Panc1 (cell line): Measurements from ENCODE around the gene USP32. TPM values are rescaled to one million over a fixed set of nuclear protein-coding genes. Genes with fewer than 3 reads are reported as not detected.

Experiments
- ATAC-seq: fragments of 200-7000 bp; cut with Tn5 transposase; 2 replicates; pipeline ENCODE4 v1.9.1; 2020; ENCODE audit warnings: mild to moderate bottlenecking, moderate library complexity
- BruUV-seq: library from RNA; stranded (reverse); fragments of 400-500 nt; replicated peaks from 2 replicates; lab custom pipeline; 2021; lab: Mats Ljungman, UMichigan
- CTCF ChIA-PET: fragments of 300-600 bp; sonication (Branson Sonifier 250); formaldehyde crosslinking; loops from one replicate; lab custom pipeline; 2022; ENCODE audit warnings: antibody characterized with exemption; lab: Charles Lee
- POLR2A ChIA-PET: fragments of 300-600 bp; sonication (Branson Sonifier 250); formaldehyde crosslinking; loops from one replicate; lab custom pipeline; 2022; ENCODE audit warnings: antibody characterized with exemption; lab: Charles Lee
- DNase-seq: peaks from one replicate; pipeline ENCODE4 v3.0.0-alpha.2; 2010; ENCODE audit warnings: low read depth, low spot score
- H3K27ac ChIP-seq: 2 replicates; pipeline ENCODE4 v1.5.1; 2011; ENCODE audit warnings: mild to moderate bottlenecking, low read length, inconsistent platforms
- H3K27me3 ChIP-seq: fragments of 200-500 bp; sonication (Bioruptor generic); 2 replicates; pipeline ENCODE4 v1.6.0; 2014; ENCODE audit warnings: low read length, inconsistent platforms; ENCODE audit not compliant: control insufficient read depth, insufficient read depth
- H3K36me3 ChIP-seq: fragments of 200-500 bp; sonication (Bioruptor generic); 2 replicates; pipeline ENCODE4 v1.5.1; 2014; ENCODE audit warnings: inconsistent platforms, mild to moderate bottlenecking, low read length, moderate library complexity; ENCODE audit not compliant: control insufficient read depth, insufficient read depth
- H3K4me1 ChIP-seq: 2 replicates; pipeline ENCODE4 v1.5.1; 2011; ENCODE audit warnings: inconsistent platforms, mild to moderate bottlenecking, low read length, moderate library complexity; ENCODE audit not compliant: control insufficient read depth, insufficient read depth
- H3K4me3 ChIP-seq, 2 experiments: 2 replicates each; pipeline ENCODE4 v1.5.1; 2011 to 2012; ENCODE audit warnings: low read depth in 2 of 2, low read length in 2 of 2, mild to moderate bottlenecking in 2 of 2, inconsistent platforms in 1 of 2, moderate library complexity in 1 of 2
- H3K9me3 ChIP-seq: fragments of 200-500 bp; sonication (Bioruptor generic); 2 replicates; pipeline ENCODE4 v1.5.1; 2014; ENCODE audit warnings: low read depth, mild to moderate bottlenecking, inconsistent platforms, low read length, moderate library complexity; ENCODE audit not compliant: control insufficient read depth, insufficient read depth
- POLR2AphosphoS5 ChIP-seq: IDR thresholded peaks from 2 replicates; pipeline ENCODE4 v1.6.1; 2012; ENCODE audit warnings: mild to moderate bottlenecking, low read depth, low read length, moderate library complexity
- REST ChIP-seq, 2 experiments: IDR thresholded peaks; 2 replicates each; pipeline ENCODE4 v1.6.1; 2011 to 2012; ENCODE audit warnings: low read depth in 2 of 2, control low read depth in 1 of 2, low read length in 1 of 2, mild to moderate bottlenecking in 1 of 2, moderate library complexity in 1 of 2; ENCODE audit not compliant: insufficient read depth in 1 of 2
- SIN3A ChIP-seq: IDR thresholded peaks from 2 replicates; pipeline ENCODE4 v1.6.1; 2012; ENCODE audit warnings: low read depth, mild to moderate bottlenecking, low read length, moderate library complexity, borderline replicate concordance; ENCODE audit not compliant: insufficient read depth
- TCF7L2 ChIP-seq: IDR thresholded peaks from 2 replicates; pipeline ENCODE4 v1.6.1; 2011; ENCODE audit warnings: mild to moderate bottlenecking, low read depth, low read length, inconsistent platforms
- in situ Hi-C: cut with HindIII; loops from 2 replicates; pipeline ENCODE4 v1.10.0; 2016; ENCODE audit warnings: low sequenced_read_pairs, low pct_unique_long_range_greater_than_20kb
- intact Hi-C: fragments of 100-400 bp; cut with micrococcal nuclease; formaldehyde crosslinking; loops from one replicate; pipeline ENCODE4 v1.10.0; 2022; ENCODE audit not compliant: unreplicated experiment
- total RNA-seq: library from RNA; stranded (reverse); gene quantifications from one replicate; pipeline ENCODE4 v1.2.1, GENCODE V29; 2021; ENCODE audit not compliant: unreplicated experiment
- TF ChIP-seq, protein P1 (sequence below): fragments of 450-650 bp; IDR thresholded peaks from 2 replicates; pipeline ENCODE4 v1.5.1; 2017; ENCODE audit warnings: mild to moderate bottlenecking

Gene USP32
- total RNA-seq, 1 experiment from 2014 or later = 45.5 TPM

DNA sequence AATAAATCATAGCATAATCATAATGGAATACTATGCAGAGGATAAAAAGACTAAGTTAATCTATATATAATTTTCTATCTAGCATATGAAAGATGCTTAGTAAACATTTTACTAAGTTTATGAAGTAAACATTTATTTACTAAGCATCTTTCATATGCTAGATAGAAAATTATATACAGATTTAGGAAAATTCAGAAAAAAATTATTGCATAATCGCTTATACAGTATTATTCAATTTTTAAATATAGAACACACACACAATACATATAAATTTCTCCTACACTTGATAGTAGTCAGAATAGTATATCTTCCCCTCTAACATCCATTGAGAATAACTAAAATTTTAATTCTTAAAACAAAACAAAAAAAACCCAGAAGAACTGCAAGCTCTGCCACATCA lies 131.4 kb downstream of the USP32 start:
- no TSS peak for BruUV-seq
- H3K27ac ChIP-seq = no peak overlapping the region
- H3K4me1 ChIP-seq = no peaks in the 10 kb centered on the region
- ChIA-PET POLR2A (no interaction called here), CTCF (no interaction called here)
- intact Hi-C loops (no loop called here), in situ Hi-C loops (no loop called here)
- H3K4me3 ChIP-seq = no peak overlapping the region
- H3K9me3 ChIP-seq = no peaks in the 10 kb centered on the region
- ATAC-seq (no peak), DNase-seq (no peak)
- no peaks in the 10 kb centered on the region for H3K27me3 ChIP-seq
- TF ChIP-seq TCF7L2 = no peak
- TF ChIP-seq, protein P1, sequence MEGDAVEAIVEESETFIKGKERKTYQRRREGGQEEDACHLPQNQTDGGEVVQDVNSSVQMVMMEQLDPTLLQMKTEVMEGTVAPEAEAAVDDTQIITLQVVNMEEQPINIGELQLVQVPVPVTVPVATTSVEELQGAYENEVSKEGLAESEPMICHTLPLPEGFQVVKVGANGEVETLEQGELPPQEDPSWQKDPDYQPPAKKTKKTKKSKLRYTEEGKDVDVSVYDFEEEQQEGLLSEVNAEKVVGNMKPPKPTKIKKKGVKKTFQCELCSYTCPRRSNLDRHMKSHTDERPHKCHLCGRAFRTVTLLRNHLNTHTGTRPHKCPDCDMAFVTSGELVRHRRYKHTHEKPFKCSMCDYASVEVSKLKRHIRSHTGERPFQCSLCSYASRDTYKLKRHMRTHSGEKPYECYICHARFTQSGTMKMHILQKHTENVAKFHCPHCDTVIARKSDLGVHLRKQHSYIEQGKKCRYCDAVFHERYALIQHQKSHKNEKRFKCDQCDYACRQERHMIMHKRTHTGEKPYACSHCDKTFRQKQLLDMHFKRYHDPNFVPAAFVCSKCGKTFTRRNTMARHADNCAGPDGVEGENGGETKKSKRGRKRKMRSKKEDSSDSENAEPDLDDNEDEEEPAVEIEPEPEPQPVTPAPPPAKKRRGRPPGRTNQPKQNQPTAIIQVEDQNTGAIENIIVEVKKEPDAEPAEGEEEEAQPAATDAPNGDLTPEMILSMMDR = no peak
- no peak for TF ChIP-seq SIN3A
- peaks cover 4% of the 10 kb centered on the region; the same call in 1 of the 2 replicates for H3K36me3 ChIP-seq

DNA sequence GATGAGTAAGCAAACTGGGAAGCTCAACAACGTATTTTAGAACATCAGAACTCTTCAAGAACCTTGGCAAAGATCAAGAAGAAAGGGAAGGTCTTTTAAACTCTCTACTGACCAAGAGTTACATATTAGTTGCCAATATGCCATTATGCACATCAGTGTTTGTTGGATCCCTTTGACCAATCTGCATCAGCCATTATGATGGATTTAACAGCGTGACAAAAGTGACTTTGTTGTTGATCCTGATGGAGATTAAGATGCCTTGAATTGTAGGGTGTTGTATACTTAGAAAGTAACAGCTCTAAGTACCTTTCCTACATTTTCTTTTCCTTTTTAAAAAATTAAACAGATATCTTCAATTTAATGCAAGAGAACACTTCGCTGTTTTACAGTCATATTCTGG lies 133.6 kb downstream of the USP32 start:
- H3K27me3 ChIP-seq = no peaks in the 10 kb centered on the region
- ATAC-seq = no peak
- CTCF ChIA-PET = no interaction called here
- H3K9me3 ChIP-seq = no peaks in the 10 kb centered on the region
- no peaks in the 10 kb centered on the region for H3K4me1 ChIP-seq
- POLR2A ChIA-PET = no interaction called here
- in situ Hi-C loops (no loop called here), intact Hi-C loops (no loop called here)
- no peak overlapping the region for H3K27ac ChIP-seq
- no peak for TF ChIP-seq REST (IDR thresholded peaks at IDR 0.05; ENCODE audit: insufficient read depth in 1 of 2, low read depth in 2 of 2, low read length in 1 of 2)
- TF ChIP-seq, protein P1 = no peak
- no peak for TF ChIP-seq SIN3A
- no peak for TF ChIP-seq POLR2AphosphoS5
- no peak for TF ChIP-seq TCF7L2
- no peak for DNase-seq
- no peaks in the 10 kb centered on the region; the same call in 1 of the 2 replicates for H3K36me3 ChIP-seq
- no peak overlapping the region for H3K4me3 ChIP-seq
- BruUV-seq = no TSS peak
